ENCODE measurements around the gene MAGEA9.
"Not testable (repeated sequence)": the region's sequence is repeated elsewhere in the genome, so short reads cannot be mapped to it uniquely, and the experiment has no call there.

Gene MAGEA9

GRCh38 chrX:149818652-149819051 lies 36.9 kb downstream of the MAGEA9 start:
- no peak for DNase-seq

GRCh38 chrX:149819371-149819770 lies 37.6 kb downstream of the MAGEA9 start:
- no peak for DNase-seq

DNA sequence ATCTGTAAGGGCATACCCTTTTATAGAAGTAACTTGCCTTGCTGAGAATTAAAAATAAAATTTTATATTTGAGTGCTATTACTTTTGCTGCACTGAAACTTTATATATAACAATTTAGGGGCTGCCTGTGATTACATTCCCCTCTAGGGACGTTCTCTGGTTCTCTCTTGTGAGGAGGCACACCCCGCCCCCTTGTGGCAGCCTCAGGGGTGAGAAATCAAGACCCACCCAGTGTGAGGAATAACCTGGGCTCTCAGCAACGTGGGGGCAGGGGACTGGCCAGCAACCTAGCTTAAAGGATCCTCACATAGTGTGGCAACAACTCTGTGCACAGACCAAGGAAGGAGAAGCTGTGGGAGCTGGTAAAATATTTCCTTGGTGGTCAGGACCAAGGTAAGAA lies 43.7 kb downstream of the MAGEA9 start:
- no peak for DNase-seq

DNA sequence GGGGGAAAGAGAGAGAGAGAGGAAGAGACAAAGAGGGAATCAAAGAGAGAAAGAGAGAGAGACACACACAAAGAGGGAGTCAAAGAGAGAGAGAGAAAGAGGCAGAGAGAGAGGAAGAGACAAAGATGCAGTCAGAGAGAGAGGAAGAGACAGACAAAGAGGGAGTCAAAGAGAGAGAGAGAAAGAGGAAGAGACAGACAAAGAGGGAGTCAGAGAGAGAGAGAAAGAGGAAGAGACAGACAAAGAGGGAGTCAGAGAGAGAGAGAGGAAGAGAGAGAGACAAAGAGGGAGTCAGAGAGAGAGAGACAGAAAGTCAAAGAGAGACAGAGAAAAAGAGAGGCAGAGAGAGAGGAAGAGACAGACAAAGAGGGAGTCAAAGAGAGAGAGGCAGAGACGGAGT lies 45.5 kb downstream of the MAGEA9 start:
- no peak for DNase-seq

GRCh38 chrX:149829751-149830191 lies 48.0 kb downstream of the MAGEA9 start:
- DNase-seq = no peak

DNA sequence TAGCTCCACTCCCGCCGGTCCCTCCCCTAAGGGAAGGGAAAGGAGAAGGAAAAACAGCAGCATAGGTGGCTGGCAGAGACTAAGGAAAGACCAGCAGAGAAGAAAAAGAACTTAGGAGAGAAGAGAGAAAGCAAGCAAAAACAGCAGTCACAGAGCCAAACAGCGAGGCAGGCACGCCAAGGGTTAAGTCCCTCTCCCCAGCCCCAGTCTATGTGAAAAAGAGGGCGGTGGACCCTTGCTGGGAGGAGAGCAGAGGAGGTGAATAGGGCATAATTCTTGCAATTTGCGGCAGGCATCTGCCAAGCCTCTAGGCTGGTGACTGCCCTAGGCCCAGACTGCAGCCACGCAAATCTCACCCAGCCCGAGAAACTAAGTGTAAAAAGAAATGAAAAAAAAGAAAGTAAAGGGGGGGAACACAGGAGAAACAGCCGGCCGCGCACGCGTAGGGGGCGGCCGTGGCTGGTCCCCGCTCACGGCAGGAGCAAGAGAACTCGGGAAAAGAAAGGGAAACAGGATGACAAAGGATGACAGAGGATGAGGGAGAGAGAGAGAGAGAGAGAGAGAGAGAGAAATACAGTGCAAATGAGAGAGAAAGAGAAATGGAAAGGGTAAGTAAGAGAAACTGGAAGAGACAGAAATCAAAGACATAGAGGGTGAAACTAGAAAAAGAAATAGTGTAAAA lies 48.6 kb downstream of the MAGEA9 start:
- no peak for DNase-seq

GRCh38 chrX:149831473-149831872 lies 49.7 kb downstream of the MAGEA9 start:
- DNase-seq = no peak

- not testable (repeated sequence) for DNase-seq
Observed at GRCh38 chrX:149836728-149837127, 55.0 kb downstream of the MAGEA9 start.

DNA sequence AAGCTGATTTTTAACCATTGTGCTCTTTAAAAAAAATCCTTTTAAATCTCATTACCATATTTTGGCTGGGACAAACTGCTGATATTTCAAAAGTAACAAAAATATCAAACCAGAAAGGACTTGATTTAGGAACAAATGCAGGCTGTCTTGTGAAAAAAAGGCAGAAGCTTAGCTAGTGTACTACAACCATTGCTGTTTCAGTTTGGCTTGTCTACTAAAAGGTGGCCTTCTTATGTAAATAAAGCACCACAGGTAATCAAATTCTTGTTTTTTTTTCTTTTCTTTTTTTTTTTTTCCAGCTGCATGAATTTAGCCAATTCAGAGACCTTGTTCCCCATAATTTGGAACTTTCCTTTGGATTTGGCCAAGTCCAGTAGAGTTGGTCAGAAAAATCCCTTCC lies 55.4 kb downstream of the MAGEA9 start:
- DNase-seq = no peak
